Activated CD8-positive, alpha-beta memory T cell treated with anti-CD3 and anti-CD28 coated beads for 36 hours (primary cell): ENCODE measurements around the gene BAHD1. TPM values are rescaled to one million over a fixed set of nuclear protein-coding genes. Genes with fewer than 3 reads are reported as not detected.

Source experiments
- CTCF ChIA-PET: fragments of 350-600 bp; sonication (Branson Sonifier 250); formaldehyde crosslinking; loops from one replicate; lab custom pipeline; 2021; ENCODE audit warnings: antibody characterized with exemption; lab: Charles Lee
- POLR2A ChIA-PET: fragments of 350-600 bp; sonication (Branson Sonifier 250); formaldehyde crosslinking; loops from one replicate; lab custom pipeline; 2021; ENCODE audit warnings: antibody characterized with exemption; lab: Charles Lee
- total RNA-seq, 2 experiments: library from RNA; stranded (reverse); gene quantifications; one replicate each; pipeline ENCODE4 v1.2.3, GENCODE V29; 2021

BAHD1 gene
- total RNA-seq, result 10 to 100 TPM; 23.0 to 23.5 TPM

GRCh38 chr15:40440743-40441564 lies at the start of gene BAHD1:
TSS of gene BAHD1 (plus strand) at chr15:40440953. CDS start at chr15:40458465, 17,512 bp downstream.
- ChIA-PET POLR2A (interaction anchor here (0.5 to 1.5 kb wide), 5 partner anchors 12 to 1013 kb away, joined by 3 to 5 read pairs (median 4); partner anchors contain the start of genes IVD and PLCB2), CTCF (interaction anchor here (0.6 to 2.1 kb wide), 8 partner anchors 11 to 166 kb away, joined by 3 to 5 read pairs (median 3); partner anchors contain the start of gene PLCB2)

- POLR2A ChIA-PET, result no interaction called here
- CTCF ChIA-PET, result no interaction called here
Measured at GRCh38 chr15:40392986-40393948, 47.5 kb upstream of the BAHD1 start.

- CTCF ChIA-PET, result interaction anchor here (0.6 to 2.9 kb wide), 5 partner anchors 9 to 28 kb away, joined by 3 to 11 read pairs (median 3); partner anchors contain the start of gene KNSTRN
- POLR2A ChIA-PET, result interaction anchor here (0.7 to 1.4 kb wide), 4 partner anchors 9 to 56 kb away, joined by 4 to 18 read pairs (median 8); no protein-coding TSS in a partner anchor
Measured at GRCh38 chr15:40397688-40398412, 42.9 kb upstream of the BAHD1 start.

GRCh38 chr15:40398413-40398873 lies 42.3 kb upstream of the BAHD1 start:
- ChIA-PET CTCF (interaction anchor here (1.0 to 2.9 kb wide), 3 partner anchors 16 to 29 kb away, joined by 3 to 11 read pairs (median 3); partner anchors contain the start of gene KNSTRN), POLR2A (interaction anchor here (1.2 to 1.4 kb wide), 2 partner anchors 10 to 14 kb away, joined by 4 to 6 read pairs; no protein-coding TSS in a partner anchor)

GRCh38 chr15:40399370-40399769 lies 41.4 kb upstream of the BAHD1 start:
- ChIA-PET POLR2A (no interaction called here), CTCF (interaction anchor here (2.9 kb wide), 1 partner anchor 23 kb away, joined by 11 read pairs; no protein-coding TSS in a partner anchor)

GRCh38 chr15:40405501-40406381 lies 35.0 kb upstream of the BAHD1 start, which contains the start of gene IVD:
TSS of gene IVD (plus strand) at chr15:40405795. CDS start at chr15:40405828, 33 bp downstream.
- ChIA-PET CTCF (interaction anchor here (1.1 to 3.1 kb wide), 8 partner anchors 15 to 131 kb away, joined by 3 to 9 read pairs (median 4); partner anchors contain the start of genes KNSTRN and PLCB2), POLR2A (interaction anchor here (0.6 to 3.0 kb wide), 7 partner anchors 9 to 83 kb away, joined by 3 to 14 read pairs (median 5); partner anchors contain the start of genes BAHD1, INAFM2 and KNSTRN)

- CTCF ChIA-PET, result interaction anchor here (0.7 to 3.1 kb wide), 6 partner anchors 10 to 133 kb away, joined by 3 to 9 read pairs (median 3); partner anchors contain the start of genes BAHD1 and KNSTRN
- POLR2A ChIA-PET, result no interaction called here
Measured at GRCh38 chr15:40407330-40407990, 33.3 kb upstream of the BAHD1 start.

GRCh38 chr15:40409366-40409765 lies 31.4 kb upstream of the BAHD1 start:
- CTCF ChIA-PET, result no interaction called here
- POLR2A ChIA-PET, result interaction anchor here (0.6 kb wide), 1 partner anchor 26 kb away, joined by 3 read pairs; no protein-coding TSS in a partner anchor

GRCh38 chr15:40410476-40410875 lies 30.3 kb upstream of the BAHD1 start:
- ChIA-PET POLR2A (interaction anchor here (0.6 kb wide), 1 partner anchor 89 kb away, joined by 4 read pairs; no protein-coding TSS in a partner anchor), CTCF (interaction anchor here (1.0 to 1.8 kb wide), 4 partner anchors 11 to 73 kb away, joined by 3 to 5 read pairs (median 3); no protein-coding TSS in a partner anchor)

GRCh38 chr15:40412095-40412759 lies 28.5 kb upstream of the BAHD1 start:
- CTCF ChIA-PET, result no interaction called here
- POLR2A ChIA-PET, result no interaction called here

GRCh38 chr15:40413036-40413435 lies 27.7 kb upstream of the BAHD1 start:
- ChIA-PET CTCF (interaction anchor here (0.7 kb wide), 1 partner anchor 67 kb away, joined by 3 read pairs; no protein-coding TSS in a partner anchor), POLR2A (no interaction called here)

GRCh38 chr15:40414816-40415215 lies 25.9 kb upstream of the BAHD1 start:
- CTCF ChIA-PET, result interaction anchor here (0.5 to 1.4 kb wide), 4 partner anchors 46 to 175 kb away, joined by 3 to 6 read pairs (median 4); no protein-coding TSS in a partner anchor
- POLR2A ChIA-PET, result no interaction called here

GRCh38 chr15:40415226-40415625 lies 25.5 kb upstream of the BAHD1 start:
- POLR2A ChIA-PET, result no interaction called here
- CTCF ChIA-PET, result interaction anchor here (0.5 to 1.4 kb wide), 2 partner anchors 76 to 174 kb away, joined by 3 to 4 read pairs; no protein-coding TSS in a partner anchor

GRCh38 chr15:40416056-40416455 lies 24.7 kb upstream of the BAHD1 start:
- POLR2A ChIA-PET, result no interaction called here
- CTCF ChIA-PET, result no interaction called here

GRCh38 chr15:40418126-40418525 lies 22.6 kb upstream of the BAHD1 start:
- POLR2A ChIA-PET, result interaction anchor here (1.3 kb wide), 1 partner anchor 50 kb away, joined by 7 read pairs; no protein-coding TSS in a partner anchor
- CTCF ChIA-PET, result interaction anchor here (1.3 to 2.1 kb wide), 3 partner anchors 74 to 80 kb away, joined by 6 to 8 read pairs (median 8); no protein-coding TSS in a partner anchor
